HEK293 (cell line): ENCODE measurements around the gene SLFN12L.
A peak's percentile ranks its signal among the peaks of the same experiment; 100 is the strongest.

Experiments
- CTCF ChIA-PET: fragments of 350-600 bp; formaldehyde crosslinking; extraction: SDS; loops from one replicate; lab custom pipeline; 2021; ENCODE audit warnings: antibody characterized with exemption; lab: Yijun Ruan, JAX
- POLR2A ChIA-PET: fragments of 300-600 bp; formaldehyde crosslinking; extraction: SDS; loops from one replicate; lab custom pipeline; 2020; ENCODE audit warnings: antibody characterized with exemption, inconsistent platforms; lab: Yijun Ruan, JAX
- H3K27ac ChIP-seq: fragments of 200-500 bp; sonication (Bioruptor generic); 2 replicates; pipeline ENCODE4 v1.5.1; 2014; ENCODE audit warnings: low read depth, low read length, control low read depth, inconsistent platforms; ENCODE audit errors: extremely low read depth
- H3K36me3 ChIP-seq, 2 experiments: fragments of 200-500 bp in 1 of 2; sonication (Bioruptor generic) in 1 of 2; 1 replicate in 1 of 2; 2 replicates in 1 of 2; pipeline ENCODE4 v1.5.1; 2014 to 2017; ENCODE audit warnings: inconsistent platforms in 2 of 2, low read length in 2 of 2; ENCODE audit not compliant: control insufficient read depth in 2 of 2, insufficient read depth in 1 of 2
- H3K4me1 ChIP-seq: fragments of 200-500 bp; sonication (Bioruptor generic); 2 replicates; pipeline ENCODE4 v1.5.1; 2014; ENCODE audit warnings: mild to moderate bottlenecking, low read length, inconsistent platforms; ENCODE audit not compliant: control insufficient read depth, insufficient read depth
- H3K4me3 ChIP-seq: 2 replicates; pipeline ENCODE4 v1.5.1; 2011; ENCODE audit warnings: low read depth, mild to moderate bottlenecking, control low read depth, low read length, moderate library complexity
- H3K9me3 ChIP-seq: fragments of 200-500 bp; sonication (Bioruptor generic); 2 replicates; pipeline ENCODE4 v1.5.1; 2014; ENCODE audit warnings: low read depth, low read length, inconsistent platforms; ENCODE audit not compliant: control insufficient read depth, insufficient read depth
- HOXC10 ChIP-seq: sonication (generic); formaldehyde crosslinking; IDR thresholded peaks from 2 replicates; pipeline ENCODE4 v1.8.1; 2023; ENCODE audit warnings: mild to moderate bottlenecking, missing genetic modification reagents
- KLF7 ChIP-seq: fragments of 450-650 bp; formaldehyde crosslinking; IDR thresholded peaks from 2 replicates; pipeline ENCODE4 v1.5.1; 2016; ENCODE audit warnings: missing biosample characterization, missing genetic modification characterization, borderline replicate concordance
- MZF1 ChIP-seq: fragments of 450-650 bp; formaldehyde crosslinking; IDR thresholded peaks from 2 replicates; pipeline ENCODE4 v1.5.1; 2017; ENCODE audit warnings: missing biosample characterization, missing genetic modification characterization, borderline replicate concordance
- RBAK ChIP-seq: fragments of 450-650 bp; formaldehyde crosslinking; IDR thresholded peaks from 2 replicates; pipeline ENCODE4 v1.5.1; 2016; ENCODE audit warnings: missing biosample characterization, missing genetic modification characterization
- SP2 ChIP-seq: fragments of 450-650 bp; formaldehyde crosslinking; IDR thresholded peaks from 2 replicates; pipeline ENCODE4 v1.5.1; 2016; ENCODE audit warnings: missing biosample characterization, missing genetic modification characterization
- TCF7L2 ChIP-seq: IDR thresholded peaks from 2 replicates; pipeline ENCODE4 v1.6.1; 2011; ENCODE audit warnings: low read depth, mild to moderate bottlenecking, inconsistent platforms, low read length, moderate library complexity, borderline replicate concordance
- ZBTB17 ChIP-seq: fragments of 450-650 bp; formaldehyde crosslinking; IDR thresholded peaks from 2 replicates; pipeline ENCODE4 v1.5.1; 2016; ENCODE audit warnings: missing biosample characterization, missing genetic modification characterization
- ZBTB21 ChIP-seq: fragments of 450-650 bp; formaldehyde crosslinking; IDR thresholded peaks from 2 replicates; pipeline ENCODE4 v1.5.1; 2017; ENCODE audit warnings: missing biosample characterization, missing genetic modification characterization
- ZBTB7A ChIP-seq: fragments of 450-650 bp; formaldehyde crosslinking; IDR thresholded peaks from 2 replicates; pipeline ENCODE4 v1.5.1; 2016; ENCODE audit warnings: low read depth, missing biosample characterization, missing genetic modification characterization
- ZNF174 ChIP-seq: fragments of 450-650 bp; formaldehyde crosslinking; IDR thresholded peaks from 2 replicates; pipeline ENCODE4 v1.5.0; 2017; ENCODE audit warnings: missing biosample characterization, mild to moderate bottlenecking, missing genetic modification characterization
- ZNF335 ChIP-seq: fragments of 450-650 bp; formaldehyde crosslinking; conservative IDR thresholded peaks from 2 replicates; pipeline ENCODE4 v1.5.1; 2016; ENCODE audit warnings: missing biosample characterization, missing genetic modification characterization
- ZNF341 ChIP-seq: fragments of 450-650 bp; formaldehyde crosslinking; IDR thresholded peaks from 2 replicates; pipeline ENCODE4; 2016; ENCODE audit warnings: low read depth, missing biosample characterization, missing genetic modification characterization
- ZNF391 ChIP-seq: fragments of 450-650 bp; formaldehyde crosslinking; IDR thresholded peaks from 2 replicates; pipeline ENCODE4 v1.5.1; 2016; ENCODE audit warnings: low read depth, missing biosample characterization, missing genetic modification characterization, borderline replicate concordance
- ZNF555 ChIP-seq: fragments of 450-650 bp; formaldehyde crosslinking; conservative IDR thresholded peaks from 2 replicates; pipeline ENCODE4 v1.5.1; 2017; ENCODE audit warnings: missing biosample characterization, mild to moderate bottlenecking, missing genetic modification characterization, inconsistent platforms
- ZNF561 ChIP-seq: fragments of 450-650 bp; IDR thresholded peaks from 2 replicates; pipeline ENCODE4 v1.5.1; 2018; ENCODE audit warnings: missing biosample characterization, missing genetic modification characterization, borderline replicate concordance
- ZNF670 ChIP-seq: fragments of 450-650 bp; formaldehyde crosslinking; IDR thresholded peaks from 2 replicates; pipeline ENCODE4 v1.5.1; 2016; ENCODE audit warnings: missing biosample characterization, missing genetic modification characterization, low read depth
- ZNF776 ChIP-seq: fragments of 450-650 bp; formaldehyde crosslinking; IDR thresholded peaks from 2 replicates; pipeline ENCODE4 v1.5.0; 2017; ENCODE audit warnings: missing biosample characterization, missing genetic modification characterization, borderline replicate concordance
- TF ChIP-seq, protein P1 (sequence below): fragments of 450-650 bp; formaldehyde crosslinking; IDR thresholded peaks from 2 replicates; pipeline ENCODE4 v1.5.1; 2017; ENCODE audit warnings: missing biosample characterization, missing genetic modification characterization
- TF ChIP-seq, protein P2 (sequence below): sonication (generic); formaldehyde crosslinking; IDR thresholded peaks from 2 replicates; pipeline ENCODE4 v1.8.1; 2022; ENCODE audit warnings: mild to moderate bottlenecking, moderate library complexity, missing genetic modification reagents
- TF ChIP-seq, protein P3 (sequence below): fragments of 450-650 bp; formaldehyde crosslinking; IDR thresholded peaks from 2 replicates; pipeline ENCODE4 v1.5.1; 2016; ENCODE audit warnings: missing biosample characterization, missing genetic modification characterization
- TF ChIP-seq, protein P4 (sequence below): fragments of 450-650 bp; formaldehyde crosslinking; IDR thresholded peaks from 2 replicates; pipeline ENCODE4 v1.5.1; 2016; ENCODE audit warnings: missing biosample characterization, missing genetic modification characterization

The SLFN12L gene

DNA sequence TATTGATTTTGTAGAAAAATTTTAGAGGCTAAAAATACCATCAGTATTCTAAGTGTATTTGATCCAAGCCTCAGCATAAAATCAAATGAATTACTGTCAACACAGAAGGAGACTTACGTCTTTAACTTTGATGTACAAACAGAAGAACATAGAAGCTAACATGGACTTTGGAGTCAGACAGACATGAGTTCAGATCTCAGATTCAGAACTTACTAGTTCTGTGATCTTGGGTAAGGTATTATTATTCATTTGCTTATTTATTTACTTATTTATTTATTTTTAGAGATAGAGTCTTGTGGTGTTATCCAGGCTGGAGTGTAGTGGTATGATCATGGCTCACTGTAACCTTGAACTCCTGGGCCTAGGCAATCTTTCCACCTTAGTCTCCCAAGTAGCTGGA lies 4.0 kb upstream of the SLFN12L start:
- Histone ChIP-seq H3K27ac (no peak overlapping the region), H3K4me1 (peaks cover 3% of the 10 kb centered on the region; the same call in 1 of the 2 replicates), H3K4me3 (no peak overlapping the region), H3K9me3 (no peaks in the 10 kb centered on the region), H3K36me3 (no peaks in the 10 kb centered on the region)
- CTCF ChIA-PET, result interaction anchor here (0.6 to 4.3 kb wide), 5 partner anchors 10 to 381 kb away, joined by 3 to 19 read pairs (median 4); no protein-coding TSS in a partner anchor
- TF ChIP-seq ZBTB17 (tag by site-specific recombination), result peak; percentile 54
- no peak for TF ChIP-seq KLF7
- POLR2A ChIA-PET, result interaction anchor here (0.8 kb wide), 1 partner anchor 168 kb away, joined by 3 read pairs; the partner anchor contains the start of gene SLFN11

DNA sequence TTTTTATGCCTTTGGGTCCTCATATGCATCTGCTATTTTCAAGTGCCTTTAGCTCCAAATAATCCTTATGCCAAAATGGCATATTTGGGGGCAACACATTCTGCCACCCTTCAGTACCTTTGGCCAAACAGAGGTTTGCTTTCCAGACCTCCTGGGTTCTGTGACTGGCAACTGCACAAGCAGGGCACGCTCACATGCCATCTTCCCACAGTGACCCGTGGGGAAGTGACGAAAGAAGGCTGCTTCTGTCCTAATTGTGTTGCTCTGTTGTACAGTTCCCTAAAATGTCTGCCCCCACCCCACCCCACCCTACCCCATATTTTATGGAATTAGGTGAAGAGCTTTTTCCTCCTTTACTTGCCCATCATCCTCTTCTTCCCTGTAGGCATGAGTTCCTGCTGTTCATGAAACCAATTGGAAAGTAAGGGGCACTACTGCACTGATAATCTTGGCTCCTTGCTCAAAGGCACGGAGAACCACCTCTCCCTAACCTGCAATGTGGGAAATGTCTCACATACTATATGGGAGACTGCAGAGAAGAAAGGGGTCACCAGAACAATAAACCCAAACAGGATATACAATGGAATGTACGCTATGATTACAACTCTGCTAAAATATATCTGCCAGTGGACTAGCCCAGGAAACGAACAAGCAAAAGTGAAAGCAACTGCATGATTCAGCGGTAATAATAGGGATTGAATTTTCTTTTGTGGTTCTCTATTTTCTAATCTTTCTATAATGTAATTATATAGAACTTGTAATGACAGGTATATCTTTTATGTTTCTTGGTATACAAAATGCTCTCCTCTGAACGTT lies 3.3 kb upstream of the SLFN12L start:
- Histone ChIP-seq H3K27ac (no peak overlapping the region), H3K9me3 (no peaks in the 10 kb centered on the region), H3K4me3 (no peak overlapping the region), H3K4me1 (peaks cover 3% of the 10 kb centered on the region; the same call in 1 of the 2 replicates), H3K36me3 (no peaks in the 10 kb centered on the region)
- ChIA-PET CTCF (interaction anchor here (0.6 to 2.3 kb wide), 7 partner anchors 9 to 274 kb away, joined by 3 to 8 read pairs (median 4); no protein-coding TSS in a partner anchor), POLR2A (no interaction called here)
- TF ChIP-seq, protein P1, sequence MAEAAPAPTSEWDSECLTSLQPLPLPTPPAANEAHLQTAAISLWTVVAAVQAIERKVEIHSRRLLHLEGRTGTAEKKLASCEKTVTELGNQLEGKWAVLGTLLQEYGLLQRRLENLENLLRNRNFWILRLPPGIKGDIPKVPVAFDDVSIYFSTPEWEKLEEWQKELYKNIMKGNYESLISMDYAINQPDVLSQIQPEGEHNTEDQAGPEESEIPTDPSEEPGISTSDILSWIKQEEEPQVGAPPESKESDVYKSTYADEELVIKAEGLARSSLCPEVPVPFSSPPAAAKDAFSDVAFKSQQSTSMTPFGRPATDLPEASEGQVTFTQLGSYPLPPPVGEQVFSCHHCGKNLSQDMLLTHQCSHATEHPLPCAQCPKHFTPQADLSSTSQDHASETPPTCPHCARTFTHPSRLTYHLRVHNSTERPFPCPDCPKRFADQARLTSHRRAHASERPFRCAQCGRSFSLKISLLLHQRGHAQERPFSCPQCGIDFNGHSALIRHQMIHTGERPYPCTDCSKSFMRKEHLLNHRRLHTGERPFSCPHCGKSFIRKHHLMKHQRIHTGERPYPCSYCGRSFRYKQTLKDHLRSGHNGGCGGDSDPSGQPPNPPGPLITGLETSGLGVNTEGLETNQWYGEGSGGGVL (tag by site-specific recombination), result no peak
- TF ChIP-seq TCF7L2, result no peak
- no peak for TF ChIP-seq ZBTB21
- TF ChIP-seq ZNF561, result no peak
- no peak for TF ChIP-seq HOXC10
- no peak for TF ChIP-seq RBAK (tag by site-specific recombination)
- no peak for TF ChIP-seq ZNF776 (tag by site-specific recombination)
- TF ChIP-seq MZF1 (tag by site-specific recombination), result no peak
- no peak for TF ChIP-seq ZNF174 (tag by site-specific recombination)
- TF ChIP-seq, protein P2, sequence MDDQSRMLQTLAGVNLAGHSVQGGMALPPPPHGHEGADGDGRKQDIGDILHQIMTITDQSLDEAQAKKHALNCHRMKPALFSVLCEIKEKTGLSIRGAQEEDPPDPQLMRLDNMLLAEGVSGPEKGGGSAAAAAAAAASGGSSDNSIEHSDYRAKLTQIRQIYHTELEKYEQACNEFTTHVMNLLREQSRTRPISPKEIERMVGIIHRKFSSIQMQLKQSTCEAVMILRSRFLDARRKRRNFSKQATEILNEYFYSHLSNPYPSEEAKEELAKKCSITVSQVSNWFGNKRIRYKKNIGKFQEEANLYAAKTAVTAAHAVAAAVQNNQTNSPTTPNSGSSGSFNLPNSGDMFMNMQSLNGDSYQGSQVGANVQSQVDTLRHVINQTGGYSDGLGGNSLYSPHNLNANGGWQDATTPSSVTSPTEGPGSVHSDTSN, result no peak

DNA sequence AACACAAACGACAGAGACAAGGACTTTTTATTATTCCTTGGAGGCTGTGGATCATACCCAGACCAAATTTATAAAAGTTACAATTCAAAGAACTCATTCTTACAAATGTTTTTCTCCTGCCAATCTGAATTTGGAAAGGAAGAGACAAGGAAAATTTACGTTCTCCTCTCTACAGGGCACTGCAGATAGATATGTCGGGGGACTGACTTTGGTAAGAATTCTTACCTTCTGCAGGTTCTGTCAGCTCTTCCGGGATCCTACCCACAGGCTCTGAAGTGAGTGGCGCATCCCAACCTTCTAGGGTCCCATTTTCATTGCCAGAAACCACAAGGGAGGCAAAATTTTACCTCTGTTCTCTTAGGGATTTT lies 2.2 kb upstream of the SLFN12L start:
- Histone ChIP-seq H3K9me3 (no peaks in the 10 kb centered on the region), H3K36me3 (no peaks in the 10 kb centered on the region), H3K4me1 (peaks cover 3% of the 10 kb centered on the region; the same call in 1 of the 2 replicates), H3K4me3 (no peak overlapping the region), H3K27ac (no peak overlapping the region)
- CTCF ChIA-PET, result interaction anchor here (0.6 to 9.4 kb wide), 29 partner anchors 11 to 561 kb away, joined by 3 to 236 read pairs (median 4); no protein-coding TSS in a partner anchor
- POLR2A ChIA-PET, result interaction anchor here (0.6 to 1.3 kb wide), 3 partner anchors 39 to 269 kb away, joined by 3 to 5 read pairs (median 3); partner anchors contain the start of genes PEX12 and TAF15
- TF ChIP-seq, protein P3, sequence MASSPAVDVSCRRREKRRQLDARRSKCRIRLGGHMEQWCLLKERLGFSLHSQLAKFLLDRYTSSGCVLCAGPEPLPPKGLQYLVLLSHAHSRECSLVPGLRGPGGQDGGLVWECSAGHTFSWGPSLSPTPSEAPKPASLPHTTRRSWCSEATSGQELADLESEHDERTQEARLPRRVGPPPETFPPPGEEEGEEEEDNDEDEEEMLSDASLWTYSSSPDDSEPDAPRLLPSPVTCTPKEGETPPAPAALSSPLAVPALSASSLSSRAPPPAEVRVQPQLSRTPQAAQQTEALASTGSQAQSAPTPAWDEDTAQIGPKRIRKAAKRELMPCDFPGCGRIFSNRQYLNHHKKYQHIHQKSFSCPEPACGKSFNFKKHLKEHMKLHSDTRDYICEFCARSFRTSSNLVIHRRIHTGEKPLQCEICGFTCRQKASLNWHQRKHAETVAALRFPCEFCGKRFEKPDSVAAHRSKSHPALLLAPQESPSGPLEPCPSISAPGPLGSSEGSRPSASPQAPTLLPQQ, result no peak
- no peak for TF ChIP-seq ZNF555 (tag by site-specific recombination)
- no peak for TF ChIP-seq ZNF341
- no peak for TF ChIP-seq ZNF670 (tag by site-specific recombination)
- TF ChIP-seq ZNF335 (tag by site-specific recombination), result 0 out of 2 replicates have a peak, but pooled peaks have one; percentile 1
- TF ChIP-seq SP2 (tag by site-specific recombination), result no peak
- no peak for TF ChIP-seq ZBTB21
- TF ChIP-seq ZBTB17 (tag by site-specific recombination), result 0 out of 2 replicates have a peak, but pooled peaks have one; percentile 0
- no peak for TF ChIP-seq ZBTB7A
- no peak for TF ChIP-seq MZF1 (tag by site-specific recombination)
- TF ChIP-seq, protein P4, sequence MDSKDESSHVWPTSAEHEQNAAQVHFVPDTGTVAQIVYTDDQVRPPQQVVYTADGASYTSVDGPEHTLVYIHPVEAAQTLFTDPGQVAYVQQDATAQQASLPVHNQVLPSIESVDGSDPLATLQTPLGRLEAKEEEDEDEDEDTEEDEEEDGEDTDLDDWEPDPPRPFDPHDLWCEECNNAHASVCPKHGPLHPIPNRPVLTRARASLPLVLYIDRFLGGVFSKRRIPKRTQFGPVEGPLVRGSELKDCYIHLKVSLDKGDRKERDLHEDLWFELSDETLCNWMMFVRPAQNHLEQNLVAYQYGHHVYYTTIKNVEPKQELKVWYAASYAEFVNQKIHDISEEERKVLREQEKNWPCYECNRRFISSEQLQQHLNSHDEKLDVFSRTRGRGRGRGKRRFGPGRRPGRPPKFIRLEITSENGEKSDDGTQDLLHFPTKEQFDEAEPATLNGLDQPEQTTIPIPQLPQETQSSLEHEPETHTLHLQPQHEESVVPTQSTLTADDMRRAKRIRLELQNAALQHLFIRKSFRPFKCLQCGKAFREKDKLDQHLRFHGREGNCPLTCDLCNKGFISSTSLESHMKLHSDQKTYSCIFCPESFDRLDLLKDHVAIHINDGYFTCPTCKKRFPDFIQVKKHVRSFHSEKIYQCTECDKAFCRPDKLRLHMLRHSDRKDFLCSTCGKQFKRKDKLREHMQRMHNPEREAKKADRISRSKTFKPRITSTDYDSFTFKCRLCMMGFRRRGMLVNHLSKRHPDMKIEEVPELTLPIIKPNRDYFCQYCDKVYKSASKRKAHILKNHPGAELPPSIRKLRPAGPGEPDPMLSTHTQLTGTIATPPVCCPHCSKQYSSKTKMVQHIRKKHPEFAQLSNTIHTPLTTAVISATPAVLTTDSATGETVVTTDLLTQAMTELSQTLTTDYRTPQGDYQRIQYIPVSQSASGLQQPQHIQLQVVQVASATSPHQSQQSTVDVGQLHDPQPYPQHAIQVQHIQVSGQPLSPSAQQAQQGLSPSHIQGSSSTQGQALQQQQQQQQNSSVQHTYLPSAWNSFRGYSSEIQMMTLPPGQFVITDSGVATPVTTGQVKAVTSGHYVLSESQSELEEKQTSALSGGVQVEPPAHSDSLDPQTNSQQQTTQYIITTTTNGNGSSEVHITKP (tag by site-specific recombination), result 0 out of 2 replicates have a peak, but pooled peaks have one; percentile 21
- TF ChIP-seq ZNF391, result no peak
